ENCODE data around the gene MED12L.

MED12L gene

DNA sequence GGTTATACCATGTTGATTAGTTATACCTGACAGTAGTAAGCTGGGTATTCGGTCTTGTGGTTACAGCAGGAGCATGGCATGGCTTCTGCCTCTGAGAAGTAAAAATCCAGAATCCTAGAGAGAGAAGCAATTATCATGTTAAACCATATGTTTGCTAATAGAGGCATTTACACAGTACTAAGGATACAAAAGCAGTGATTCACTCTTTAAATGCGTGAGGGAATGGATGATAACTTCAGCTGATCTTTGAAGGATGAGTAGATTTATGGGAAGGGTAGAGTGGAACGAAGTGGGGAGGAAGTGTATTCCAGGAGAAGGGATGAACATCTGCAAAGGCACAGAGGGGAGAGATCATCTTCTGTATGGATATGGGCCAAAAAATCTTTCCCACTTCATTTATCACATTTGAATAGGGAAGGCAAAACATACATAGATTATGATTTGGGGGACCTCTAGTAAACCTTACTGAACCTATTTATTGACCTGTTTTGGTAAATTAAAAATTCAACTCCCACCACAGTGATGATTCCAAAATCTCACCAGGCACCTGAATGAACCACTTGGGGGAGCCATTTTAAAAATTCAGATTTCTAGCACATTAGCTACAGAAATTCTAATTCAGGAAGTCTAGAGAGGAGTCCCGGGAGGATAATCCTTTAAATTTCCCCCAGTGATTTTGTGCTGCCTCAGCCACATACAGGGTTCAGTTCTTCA is 340.3 kb downstream of the MED12L start:
- FAIRE-seq (no peak), DNase-seq (ENCODE audit: insufficient read length, low spot score) (no peak)
- TF ChIP-seq POLR2A (IDR thresholded peaks at IDR 0.05; ENCODE audit: low read depth, low read length), result no peak

DNA sequence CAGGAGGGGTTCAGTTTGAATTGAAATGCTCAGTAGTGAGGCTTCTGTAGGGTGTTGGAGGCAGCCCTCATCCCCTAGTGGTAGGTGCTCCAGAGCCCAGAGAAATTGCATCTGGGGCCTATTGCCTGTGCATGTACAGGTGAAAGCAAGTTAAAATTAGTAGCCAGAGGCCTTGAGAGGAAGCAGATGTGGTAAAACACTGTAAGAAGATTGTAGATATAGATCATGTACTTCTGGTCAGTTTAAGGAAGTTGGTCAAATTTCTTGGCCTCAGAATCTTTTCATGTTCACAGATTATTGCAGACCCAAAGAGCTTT is 340.8 kb downstream of the MED12L start:
- DNase-seq (ENCODE audit: insufficient read length, low spot score), result no peak
- TF ChIP-seq POLR2A (IDR thresholded peaks at IDR 0.05; ENCODE audit: low read depth, low read length), result no peak
- FAIRE-seq, result no peak

DNA sequence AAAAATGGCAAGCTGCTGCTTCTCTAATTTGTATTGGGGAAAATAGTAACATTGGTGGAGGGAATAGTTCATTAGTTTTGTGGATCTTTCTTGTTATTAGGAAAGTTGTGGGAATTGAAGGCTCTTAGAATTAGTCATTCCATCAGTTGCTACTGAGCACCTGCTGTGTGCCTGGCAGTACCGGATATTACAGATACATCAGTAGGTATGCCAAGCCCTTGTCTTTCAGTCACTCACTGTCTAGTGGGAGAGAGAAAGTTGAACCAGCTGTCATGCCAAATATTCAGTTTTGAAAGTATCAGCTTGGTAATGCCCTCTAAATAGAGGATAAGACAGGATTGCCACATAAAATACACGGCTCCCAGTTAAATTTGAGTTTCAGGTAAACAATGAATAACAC is 342.9 kb downstream of the MED12L start:
- DNase-seq (ENCODE audit: insufficient read length, low spot score) (no peak), FAIRE-seq (no peak)
- TF ChIP-seq POLR2A (IDR thresholded peaks at IDR 0.05; ENCODE audit: low read depth, low read length), result no peak

DNA sequence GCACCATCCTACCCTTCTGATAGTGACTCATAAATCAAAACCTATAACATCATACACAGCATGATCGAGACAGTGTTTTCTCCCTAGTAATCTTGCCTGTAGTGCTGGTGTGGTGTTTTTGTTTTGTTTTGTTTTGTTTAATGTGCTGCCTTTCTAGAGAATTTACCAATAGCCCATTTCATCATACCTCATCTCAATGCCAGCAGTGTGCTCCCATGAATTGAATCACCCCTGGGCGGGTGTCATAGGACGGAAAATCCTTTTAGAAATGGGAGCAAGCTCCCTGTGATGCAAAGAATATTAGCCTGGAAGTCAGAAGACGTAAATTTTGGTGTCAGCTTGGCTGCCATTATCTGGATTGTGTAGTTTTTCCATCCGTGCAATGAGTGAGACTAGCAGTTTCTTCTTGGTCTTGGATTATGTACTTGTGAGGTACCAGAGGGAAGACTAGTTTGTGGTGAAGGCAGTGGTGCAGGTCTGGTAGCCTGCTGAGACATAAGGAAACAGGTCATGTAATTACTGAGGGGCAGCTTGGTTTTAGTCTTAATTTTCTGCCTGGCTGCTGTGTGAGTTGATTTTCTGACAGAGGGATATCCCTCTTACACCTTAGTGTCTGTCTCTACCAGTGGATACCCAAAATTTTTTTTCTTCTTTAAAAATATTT is 345.5 kb downstream of the MED12L start:
- FAIRE-seq, result no peak
- DNase-seq (ENCODE audit: insufficient read length, low spot score), result no peak
- no peak for TF ChIP-seq POLR2A (IDR thresholded peaks at IDR 0.05; ENCODE audit: low read depth, low read length)

DNA sequence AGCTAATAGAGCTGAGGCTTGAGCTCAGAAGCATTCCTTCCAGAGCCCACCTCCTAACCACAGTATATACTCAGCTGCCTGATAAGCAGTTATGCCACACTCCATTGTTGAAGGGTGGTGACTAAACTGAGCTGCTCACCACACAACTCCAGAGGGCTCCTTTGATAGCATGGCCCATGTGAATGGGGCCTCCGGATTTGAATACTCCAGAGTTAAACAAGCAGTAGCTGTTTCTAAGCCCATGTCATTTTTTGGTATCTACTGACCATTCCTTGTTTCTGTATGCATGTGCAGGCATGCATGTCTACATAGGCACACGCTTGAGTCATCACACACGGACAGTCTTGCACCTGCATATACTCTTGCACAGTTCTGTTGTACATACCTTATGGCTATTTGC is 346.5 kb downstream of the MED12L start:
- DNase-seq (ENCODE audit: insufficient read length, low spot score), result no peak
- peak; percentile 95 for FAIRE-seq
- TF ChIP-seq POLR2A (IDR thresholded peaks at IDR 0.05; ENCODE audit: low read depth, low read length), result no peak

DNA sequence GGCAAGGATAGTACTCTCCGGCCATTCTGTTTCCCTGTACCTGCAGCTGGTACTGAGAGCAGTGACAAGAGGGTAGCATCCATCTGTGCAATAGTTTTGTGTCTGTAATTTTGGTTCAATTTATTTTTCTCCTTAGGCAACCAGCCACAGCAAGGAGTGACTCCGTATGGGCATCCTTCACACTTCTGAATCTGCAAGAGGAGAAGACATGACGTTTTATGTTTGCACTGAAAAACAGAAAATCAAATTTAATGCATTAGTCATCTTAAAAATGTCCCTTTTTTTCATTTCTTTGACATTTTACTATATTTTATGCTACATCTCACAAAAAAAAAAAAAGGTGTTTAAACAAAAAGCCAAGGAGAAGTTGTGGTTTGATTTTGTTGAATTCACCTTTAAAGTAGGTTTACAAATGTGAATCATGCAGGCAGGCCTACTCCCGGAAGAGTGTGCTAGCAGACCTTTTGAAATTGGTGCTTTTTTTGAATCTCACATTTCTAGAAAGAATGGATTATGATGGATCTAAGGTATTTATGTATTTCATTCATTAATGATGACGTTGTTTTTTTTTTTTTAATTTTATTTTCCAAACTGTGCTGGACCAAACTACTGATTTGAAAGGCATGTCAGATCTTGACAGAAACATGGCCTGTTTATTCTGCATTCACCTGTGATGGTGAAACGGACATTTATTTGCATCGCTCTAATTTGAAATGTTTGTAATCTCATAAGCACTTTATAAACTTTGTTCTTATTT is 347.3 kb downstream of the MED12L start:
- no peak for DNase-seq (ENCODE audit: insufficient read length, low spot score)
- TF ChIP-seq POLR2A (IDR thresholded peaks at IDR 0.05; ENCODE audit: low read depth, low read length), result no peak
- no peak for FAIRE-seq

DNA sequence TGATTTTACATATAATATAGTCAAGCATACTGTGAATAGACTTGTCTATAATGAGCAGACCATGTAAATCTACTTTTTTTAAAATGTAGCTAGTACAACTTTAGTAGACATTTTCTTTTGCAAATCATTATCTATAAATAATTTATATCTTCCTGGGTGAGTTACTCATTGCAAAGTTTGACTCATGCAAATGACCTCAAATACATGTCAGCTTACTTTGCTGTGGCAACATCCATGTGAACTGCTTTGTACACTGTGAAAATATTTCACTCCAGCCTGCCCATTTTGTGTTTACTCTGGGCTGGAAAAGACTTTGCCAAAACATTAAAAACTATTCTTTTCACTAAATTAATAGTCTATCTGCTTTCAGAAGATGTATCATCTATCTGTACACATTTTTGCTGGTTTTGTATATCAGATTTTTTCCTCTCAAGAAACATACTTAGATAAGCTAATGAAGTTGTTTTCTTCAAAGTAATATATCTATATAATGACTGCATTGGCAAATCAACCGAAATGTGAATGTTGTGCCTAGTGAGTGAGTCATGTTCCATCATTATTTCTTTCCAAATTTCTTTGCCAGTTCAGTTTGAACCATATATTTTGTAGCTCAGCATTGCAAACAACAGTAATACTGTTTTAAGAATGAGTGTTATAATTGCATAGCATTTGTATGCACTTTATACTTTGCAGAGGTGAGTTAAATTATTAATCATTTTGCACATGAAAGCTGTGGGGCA is 348.9 kb downstream of the MED12L start:
- peak; percentile 20 for FAIRE-seq
- DNase-seq (ENCODE audit: insufficient read length, low spot score), result peak; percentile 42
- TF ChIP-seq POLR2A (IDR thresholded peaks at IDR 0.05; ENCODE audit: low read depth, low read length), result no peak

DNA sequence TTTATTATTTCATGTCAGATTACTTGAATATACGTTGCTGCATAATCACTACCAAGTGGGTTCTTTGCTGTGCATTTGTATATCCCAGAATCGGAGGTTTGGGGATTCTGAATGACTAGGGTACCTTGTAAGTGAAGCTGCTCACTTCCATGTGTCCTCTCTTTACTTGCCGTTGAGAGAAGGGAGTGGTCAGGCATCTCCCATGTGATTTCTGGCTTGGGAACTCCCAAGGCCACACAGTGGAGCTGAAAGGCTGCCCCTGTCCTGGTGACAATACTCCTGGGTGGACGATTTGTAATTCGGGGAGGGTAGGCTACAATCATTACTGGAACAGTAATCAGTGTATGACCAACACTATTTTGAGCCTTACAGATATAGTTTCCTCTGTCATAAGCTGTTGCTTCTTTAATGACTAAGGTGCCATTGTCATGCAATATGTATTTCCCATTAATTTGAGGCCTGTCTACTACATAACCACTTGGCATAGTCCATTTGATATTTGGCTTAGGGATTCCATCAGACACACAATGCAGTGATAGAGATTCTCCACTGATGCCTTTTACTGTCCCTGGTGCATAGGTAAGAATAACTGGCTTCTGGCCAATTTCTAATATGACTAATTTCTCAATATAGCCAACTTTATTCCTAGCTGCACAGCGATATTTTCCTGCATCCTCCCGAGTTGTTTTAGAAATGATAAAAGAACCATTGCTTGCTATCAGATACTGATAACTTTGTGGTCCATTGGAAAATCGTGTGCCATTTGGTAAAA is 351.4 kb downstream of the MED12L start:
- FAIRE-seq (no peak), DNase-seq (ENCODE audit: insufficient read length, low spot score) (no peak)
- TF ChIP-seq POLR2A (IDR thresholded peaks at IDR 0.05; ENCODE audit: low read depth, low read length), result no peak

DNA sequence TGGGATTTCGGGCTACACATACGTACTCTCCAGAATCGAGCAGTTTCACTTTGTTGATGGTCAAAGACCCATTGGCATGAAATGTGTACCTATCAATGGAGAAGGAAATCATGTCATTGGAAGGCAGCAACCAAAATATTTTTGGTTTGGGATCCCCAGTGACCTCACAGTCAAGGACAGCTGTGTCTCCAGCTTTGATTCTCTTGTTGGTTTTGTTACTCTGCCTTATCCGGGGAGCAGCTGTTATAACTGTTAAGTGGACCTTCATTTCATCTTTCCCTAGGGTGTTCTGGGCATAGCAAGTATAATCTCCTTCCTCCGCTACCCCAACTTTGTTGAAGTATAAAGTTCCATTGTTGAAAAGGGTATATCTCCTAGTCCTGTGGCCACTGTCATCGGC is 352.4 kb downstream of the MED12L start:
- no peak for FAIRE-seq
- no peak for DNase-seq (ENCODE audit: insufficient read length, low spot score)
- no peak for TF ChIP-seq POLR2A (IDR thresholded peaks at IDR 0.05; ENCODE audit: low read depth, low read length)

DNA sequence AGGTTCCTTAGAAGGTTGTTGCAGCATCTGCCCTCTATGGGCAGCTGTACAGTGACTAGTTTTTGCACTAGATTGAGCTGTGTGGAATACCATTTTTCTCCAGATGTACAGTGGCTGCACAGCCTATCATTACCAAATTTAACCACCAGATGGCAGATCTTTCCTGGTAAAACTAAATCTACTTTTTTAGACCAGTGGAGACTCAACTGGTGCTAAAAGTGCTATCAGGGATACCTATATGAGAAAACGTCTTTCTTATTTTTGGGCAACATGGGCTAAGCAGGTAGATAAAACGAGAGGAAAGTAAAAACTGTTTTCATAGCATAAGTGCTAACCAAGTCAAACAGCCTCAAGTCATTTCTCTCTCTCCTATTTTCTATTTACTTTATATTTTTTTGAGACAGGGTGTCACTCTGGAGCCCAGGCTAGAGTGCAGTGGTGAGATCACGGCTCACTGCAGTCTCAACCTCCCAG is 354.2 kb downstream of the MED12L start:
- peak; percentile 88 for FAIRE-seq
- TF ChIP-seq POLR2A (IDR thresholded peaks at IDR 0.05; ENCODE audit: low read depth, low read length), result no peak
- DNase-seq (ENCODE audit: insufficient read length, low spot score), result peak; percentile 26

DNA sequence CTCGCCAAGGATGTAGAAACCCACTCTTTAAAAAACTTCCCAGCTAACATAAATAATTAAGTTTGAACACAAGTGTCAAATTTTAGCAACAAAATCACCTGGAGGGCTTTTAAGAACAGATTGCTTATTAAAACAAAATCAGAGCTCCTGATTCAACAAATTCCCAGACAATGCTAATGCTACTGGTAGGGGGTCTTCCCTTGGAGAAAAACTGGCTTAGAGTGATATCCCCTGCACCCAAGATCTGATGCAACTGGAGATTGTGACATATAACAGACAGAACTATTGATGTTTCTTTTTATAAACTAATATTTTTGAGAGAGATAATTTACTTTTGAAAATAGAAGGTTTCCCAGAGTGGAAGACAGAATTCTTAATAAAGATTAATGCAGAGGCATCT is 355.5 kb downstream of the MED12L start:
- no peak for DNase-seq (ENCODE audit: insufficient read length, low spot score)
- no peak for TF ChIP-seq POLR2A (IDR thresholded peaks at IDR 0.05; ENCODE audit: low read depth, low read length)
- FAIRE-seq, result no peak

DNA sequence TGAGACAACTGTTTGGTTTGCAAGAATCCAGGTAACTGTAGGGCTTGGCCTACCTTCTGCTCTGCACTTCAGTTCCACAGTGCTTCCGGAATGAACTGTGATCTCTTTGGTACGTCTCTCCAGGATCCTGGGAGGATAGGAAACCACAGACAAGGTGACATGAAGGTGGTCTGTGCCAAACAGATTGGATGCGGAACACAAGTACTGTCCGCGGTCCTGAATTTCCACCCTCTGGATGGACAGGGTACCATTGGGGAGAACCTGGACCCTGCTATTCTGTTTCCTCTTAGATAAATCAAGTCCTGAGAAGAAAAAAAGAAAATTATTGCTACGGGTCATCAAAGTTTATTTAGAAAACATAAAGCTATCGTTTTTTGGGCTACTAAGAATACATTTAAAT is 358.1 kb downstream of the MED12L start:
- TF ChIP-seq POLR2A (IDR thresholded peaks at IDR 0.05; ENCODE audit: low read depth, low read length), result no peak
- FAIRE-seq (no peak), DNase-seq (ENCODE audit: insufficient read length, low spot score) (no peak)

DNA sequence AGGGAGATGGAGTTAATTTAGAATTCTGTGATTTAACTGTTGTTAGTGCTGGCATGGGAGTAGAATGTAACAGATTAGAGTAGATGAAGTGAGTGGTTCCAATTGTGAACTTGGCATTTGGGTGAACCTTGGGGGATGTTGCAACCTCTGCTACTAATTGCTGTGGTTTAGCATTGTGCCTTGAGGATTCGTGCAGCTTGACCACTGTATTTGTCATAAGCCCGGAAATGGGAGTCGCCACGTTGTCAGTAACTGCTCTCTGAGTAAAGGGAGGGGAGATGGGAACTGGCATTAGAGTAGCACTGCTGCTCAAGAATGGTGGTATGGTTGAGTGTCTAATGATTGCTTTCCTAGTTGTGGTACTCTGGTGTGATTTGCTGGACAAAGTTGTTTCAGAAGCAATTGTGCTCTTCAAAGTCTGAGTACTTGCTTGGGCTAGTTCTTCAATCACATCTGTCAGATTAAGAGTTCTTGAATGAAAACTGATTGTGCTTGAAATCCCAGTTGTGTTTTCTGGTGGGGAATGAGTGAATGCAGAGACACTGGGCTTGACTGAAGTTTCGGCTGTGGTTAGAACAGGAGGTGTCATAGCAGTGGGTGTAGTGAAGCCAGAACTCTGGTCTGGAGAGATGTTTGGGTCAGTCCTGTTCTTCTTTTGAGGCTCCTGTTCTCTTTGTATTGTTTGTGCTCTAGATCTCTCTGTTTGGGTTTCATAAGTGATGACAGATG is 360.0 kb downstream of the MED12L start:
- FAIRE-seq (peak; percentile 60), DNase-seq (ENCODE audit: insufficient read length, low spot score) (peak; percentile 23)
- no peak for TF ChIP-seq POLR2A (IDR thresholded peaks at IDR 0.05; ENCODE audit: low read depth, low read length)
